OCI-M2 (cell line): ENCODE results near the gene DYRK1A.

Source experiments
- DNase-seq: peaks from one replicate; lab custom pipeline; 2025; ENCODE audit not compliant: unreplicated experiment; lab: John Stamatoyannopoulos, UW

Gene DYRK1A

GRCh38 chr21:37447288-37447936, 80.8 kb downstream of the DYRK1A start:
- no peak for DNase-seq

GRCh38 chr21:37449302-37449937, 82.8 kb downstream of the DYRK1A start:
- no peak for DNase-seq

GRCh38 chr21:37450445-37450941, 83.9 kb downstream of the DYRK1A start:
- no peak for DNase-seq

- no peak for DNase-seq
Measured at GRCh38 chr21:37451446-37451845, 84.9 kb downstream of the DYRK1A start.

- DNase-seq = no peak
Measured at GRCh38 chr21:37452227-37452626, 85.7 kb downstream of the DYRK1A start.

GRCh38 chr21:37453350-37453749, 86.8 kb downstream of the DYRK1A start:
- DNase-seq = no peak

GRCh38 chr21:37454869-37455503, 88.4 kb downstream of the DYRK1A start:
- no peak for DNase-seq

GRCh38 chr21:37455504-37455911, 88.9 kb downstream of the DYRK1A start:
- DNase-seq = no peak

GRCh38 chr21:37458669-37459276, 92.2 kb downstream of the DYRK1A start:
- no peak for DNase-seq

- no peak for DNase-seq
Measured at GRCh38 chr21:37459575-37459974, 93.0 kb downstream of the DYRK1A start.

GRCh38 chr21:37460196-37460595, 93.6 kb downstream of the DYRK1A start:
- no peak for DNase-seq

GRCh38 chr21:37461479-37461878, 94.9 kb downstream of the DYRK1A start:
- DNase-seq = no peak

- no peak for DNase-seq
Measured at GRCh38 chr21:37462087-37462861, 95.7 kb downstream of the DYRK1A start.

- no peak for DNase-seq
Measured at GRCh38 chr21:37463083-37463801, 96.7 kb downstream of the DYRK1A start.

- no peak for DNase-seq
Measured at GRCh38 chr21:37467082-37467481, 100.5 kb downstream of the DYRK1A start.

- DNase-seq = no peak
Measured at GRCh38 chr21:37468909-37469308, 102.3 kb downstream of the DYRK1A start.

- no peak for DNase-seq
Measured at GRCh38 chr21:37469441-37469840, 102.9 kb downstream of the DYRK1A start.

GRCh38 chr21:37472581-37472980, 106.0 kb downstream of the DYRK1A start:
- no peak for DNase-seq

- DNase-seq = no peak
Measured at GRCh38 chr21:37473491-37473890, 106.9 kb downstream of the DYRK1A start.

GRCh38 chr21:37474342-37474741, 107.8 kb downstream of the DYRK1A start:
- DNase-seq = no peak
